Choroid plexus epithelial cell (primary cell): Measurements from ENCODE around the gene PSMG3.

Source experiments
- DNase-seq: peaks from one replicate; pipeline ENCODE4 v3.0.0-alpha.2; 2010; ENCODE audit warnings: low read depth
- H3K4me3 ChIP-seq: 2 replicates; pipeline ENCODE4 v1.5.1; 2011; ENCODE audit warnings: low read depth, mild to moderate bottlenecking, control low read depth, low read length, moderate library complexity
- CTCF ChIP-seq: conservative IDR thresholded peaks from 2 replicates; pipeline ENCODE4 v1.5.1; 2011; ENCODE audit warnings: low read depth, mild to moderate bottlenecking, control low read depth, inconsistent platforms, low read length, moderate library complexity

The PSMG3 gene

GRCh38 chr7:1580422-1581030 is 10.7 kb upstream of the PSMG3 start:
- no peak for DNase-seq
- TF ChIP-seq CTCF: no peak
- H3K4me3 ChIP-seq: no peak overlapping the region

GRCh38 chr7:1579481-1580421 is 9.9 kb upstream of the PSMG3 start:
- no peak overlapping the region for H3K4me3 ChIP-seq
- peak; percentile 62 for DNase-seq
- peak; percentile 90 for TF ChIP-seq CTCF

DNA sequence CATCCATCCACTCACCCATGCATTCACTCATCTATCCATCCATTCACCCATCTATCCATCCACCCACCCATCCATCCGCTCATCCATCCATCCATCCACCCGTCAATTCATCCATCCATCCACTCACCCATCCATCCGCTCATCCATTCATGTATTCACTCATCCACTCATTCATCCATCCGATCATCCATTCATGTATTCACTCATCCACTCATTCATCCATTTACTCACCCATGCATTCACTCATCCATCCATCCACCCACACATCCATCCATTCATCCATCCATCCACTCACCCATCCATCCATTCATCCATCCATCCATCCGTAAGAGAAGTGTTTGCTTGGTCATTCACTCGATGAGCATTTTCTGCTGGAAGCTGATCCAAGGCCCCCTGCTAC is 8.7 kb upstream of the PSMG3 start:
- DNase-seq: no peak
- H3K4me3 ChIP-seq: no peak overlapping the region
- no peak for TF ChIP-seq CTCF

DNA sequence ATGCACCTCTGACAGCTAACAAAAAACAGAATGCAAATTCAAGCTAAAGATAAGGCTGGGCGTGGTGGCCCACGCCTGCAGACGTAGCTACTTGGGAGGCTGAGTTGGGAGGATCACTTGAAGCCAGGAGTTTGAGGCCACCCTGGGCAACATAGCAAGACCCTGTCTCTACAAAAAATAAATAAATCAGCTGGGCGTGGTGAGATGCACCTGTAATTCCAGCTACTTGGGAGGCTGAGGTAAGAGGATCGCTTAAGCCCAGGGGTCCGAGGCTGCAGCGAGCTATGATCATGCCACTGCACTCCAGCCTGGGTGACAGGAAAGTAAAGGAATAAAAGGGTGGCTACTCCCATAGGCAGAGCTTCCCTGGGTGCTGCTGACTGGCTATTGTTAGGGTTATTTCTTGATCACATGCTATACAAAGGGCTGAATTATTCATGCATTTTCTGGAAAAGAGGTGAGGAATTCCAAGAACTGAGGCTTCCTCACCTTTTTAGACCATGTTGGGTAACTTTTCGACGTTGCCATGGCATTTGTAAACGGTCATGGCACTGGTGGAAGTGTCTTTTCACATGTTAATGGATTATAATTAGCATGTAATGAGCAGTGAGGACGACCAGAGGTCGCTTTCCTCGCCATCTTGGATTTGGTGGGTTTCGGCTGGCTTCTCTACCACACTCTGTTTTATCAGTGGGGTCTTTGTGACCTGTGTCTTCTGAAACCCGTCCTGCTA is 6.9 kb upstream of the PSMG3 start:
- no peak overlapping the region for H3K4me3 ChIP-seq
- TF ChIP-seq CTCF: no peak
- DNase-seq: no peak

- no peak for TF ChIP-seq CTCF
- no peak overlapping the region for H3K4me3 ChIP-seq
- DNase-seq: no peak
These were observed 6.0 kb upstream of the PSMG3 start for GRCh38 chr7:1575809-1576208.

GRCh38 chr7:1572111-1572822 is 2.4 kb upstream of the PSMG3 start:
- no peak for DNase-seq
- no peak for TF ChIP-seq CTCF
- no peak overlapping the region for H3K4me3 ChIP-seq
